Stimulated activated CD8-positive, alpha-beta memory T cell treated with anti-CD3 and anti-CD28 coated beads, Interleukin-7, amount 100 ng/mL, for 48 hours (primary cell): ENCODE measurements around the gene NSUN2.

Experiments used
- DNase-seq, 2 donors: peaks; one replicate each; pipeline ENCODE4 v3.0.0-alpha.2; 2020; ENCODE audit warnings: low read depth in 1 of 2; ENCODE audit errors: extremely low read depth in 1 of 2

Gene NSUN2

GRCh38 chr5:6567068-6567467 lies 65.8 kb downstream of the NSUN2 start:
- DNase-seq: no peak

GRCh38 chr5:6565492-6565891 lies 67.4 kb downstream of the NSUN2 start:
- DNase-seq: no peak

- DNase-seq: no peak
Observed at GRCh38 chr5:6557807-6558575, 74.9 kb downstream of the NSUN2 start.

GRCh38 chr5:6556802-6557102 lies 76.1 kb downstream of the NSUN2 start:
- DNase-seq: no peak

GRCh38 chr5:6556089-6556801 lies 76.6 kb downstream of the NSUN2 start:
- DNase-seq: no peak

- no peak for DNase-seq
Observed at GRCh38 chr5:6554812-6555211, 78.0 kb downstream of the NSUN2 start.

- no peak for DNase-seq
Observed at GRCh38 chr5:6553972-6554371, 78.9 kb downstream of the NSUN2 start.

- DNase-seq: no peak
Observed at GRCh38 chr5:6552612-6553011, 80.2 kb downstream of the NSUN2 start.

- no peak for DNase-seq
Observed at GRCh38 chr5:6551955-6552313, 80.9 kb downstream of the NSUN2 start.

GRCh38 chr5:6551287-6551954 lies 81.4 kb downstream of the NSUN2 start:
- no peak for DNase-seq

GRCh38 chr5:6550628-6551027 lies 82.2 kb downstream of the NSUN2 start:
- no peak for DNase-seq
